IMR-90 (cell line): ENCODE measurements around the gene GOLGA6L9.
"Not testable (repeated sequence)": the region's sequence is repeated elsewhere in the genome, so short reads cannot be mapped to it uniquely, and the experiment has no call there.

Experiments used
- CHD1 ChIP-seq: IDR thresholded peaks from 2 replicates; pipeline ENCODE4 v1.6.1; 2012; ENCODE audit warnings: low read depth, low read length, improper control_type of control experiment
- RFX5 ChIP-seq: IDR thresholded peaks from 2 replicates; pipeline ENCODE4 v1.8.0; 2012; ENCODE audit warnings: low read depth, mild to moderate bottlenecking, low read length, moderate library complexity
- SMC3 ChIP-seq: fragments of 150-350 bp; IDR thresholded peaks from 2 replicates; pipeline ENCODE4 v1.6.1; 2016; ENCODE audit warnings: low read depth, mild to moderate bottlenecking, antibody characterized with exemption, low read length, moderate library complexity
- TF ChIP-seq, protein P1 (sequence below): conservative IDR thresholded peaks from 2 replicates; pipeline ENCODE4 v1.5.1; 2012; ENCODE audit warnings: mild to moderate bottlenecking, low read depth, low read length, improper control_type of control experiment

DNA sequence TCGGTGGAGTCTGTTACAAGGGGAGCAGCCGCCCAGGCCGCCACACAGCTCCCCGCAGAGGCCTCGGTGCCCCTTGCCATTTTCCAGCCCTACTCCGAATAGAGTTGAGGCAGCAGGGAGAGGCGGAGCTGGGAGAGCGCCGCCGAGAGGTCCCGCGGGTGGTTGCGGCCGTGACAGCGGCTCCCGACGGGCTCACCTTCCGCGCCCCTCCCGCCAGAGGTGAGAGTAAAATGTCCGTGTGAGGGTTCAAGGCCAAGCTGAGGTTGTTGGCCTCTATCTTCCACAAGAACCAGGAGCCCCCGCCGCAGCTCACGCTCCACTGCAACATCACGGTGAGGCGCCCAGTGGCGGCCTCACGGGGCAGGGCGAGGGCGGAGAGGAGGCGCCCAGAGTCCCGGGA, 15.8 kb downstream of the GOLGA6L9 start:
- TF ChIP-seq, protein P1, sequence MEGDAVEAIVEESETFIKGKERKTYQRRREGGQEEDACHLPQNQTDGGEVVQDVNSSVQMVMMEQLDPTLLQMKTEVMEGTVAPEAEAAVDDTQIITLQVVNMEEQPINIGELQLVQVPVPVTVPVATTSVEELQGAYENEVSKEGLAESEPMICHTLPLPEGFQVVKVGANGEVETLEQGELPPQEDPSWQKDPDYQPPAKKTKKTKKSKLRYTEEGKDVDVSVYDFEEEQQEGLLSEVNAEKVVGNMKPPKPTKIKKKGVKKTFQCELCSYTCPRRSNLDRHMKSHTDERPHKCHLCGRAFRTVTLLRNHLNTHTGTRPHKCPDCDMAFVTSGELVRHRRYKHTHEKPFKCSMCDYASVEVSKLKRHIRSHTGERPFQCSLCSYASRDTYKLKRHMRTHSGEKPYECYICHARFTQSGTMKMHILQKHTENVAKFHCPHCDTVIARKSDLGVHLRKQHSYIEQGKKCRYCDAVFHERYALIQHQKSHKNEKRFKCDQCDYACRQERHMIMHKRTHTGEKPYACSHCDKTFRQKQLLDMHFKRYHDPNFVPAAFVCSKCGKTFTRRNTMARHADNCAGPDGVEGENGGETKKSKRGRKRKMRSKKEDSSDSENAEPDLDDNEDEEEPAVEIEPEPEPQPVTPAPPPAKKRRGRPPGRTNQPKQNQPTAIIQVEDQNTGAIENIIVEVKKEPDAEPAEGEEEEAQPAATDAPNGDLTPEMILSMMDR: not testable (repeated sequence)
- not testable (repeated sequence) for TF ChIP-seq SMC3, RFX5, CHD1
